Activated CD8-positive, alpha-beta T cell treated with anti-CD3 and anti-CD28 coated beads, Interleukin-2, amount 10 ng/mL, durations not matched to agents 7 days and 5 days (primary cell): ENCODE data around the gene C19orf67. TPM values are rescaled to one million over a fixed set of nuclear protein-coding genes. Genes with fewer than 3 reads are reported as not detected.

Experiments
- ATAC-seq: fragments of 150-1000 bp; cut with Tn5 transposase; one replicate; pipeline ENCODE4 v1.10.0; 2021; ENCODE audit warnings: moderate library complexity
- CTCF ChIA-PET: fragments of 350-600 bp; sonication (Branson Sonifier 250); formaldehyde crosslinking; loops from one replicate; lab custom pipeline; 2021; ENCODE audit warnings: antibody characterized with exemption; lab: Charles Lee
- POLR2A ChIA-PET: fragments of 350-600 bp; sonication (Branson Sonifier 250); formaldehyde crosslinking; loops from one replicate; lab custom pipeline; 2021; ENCODE audit warnings: antibody characterized with exemption; lab: Charles Lee
- DNase-seq: peaks from one replicate; pipeline ENCODE4 v3.0.0-alpha.2; 2020
- H3K27ac Mint-ChIP-seq: one replicate; pipeline ENCODE4 v1.8.0; 2021; ENCODE audit warnings: mild to moderate bottlenecking, mixed read lengths
- H3K27me3 Mint-ChIP-seq: one replicate; pipeline ENCODE4 v1.8.0; 2021; ENCODE audit warnings: low read depth, mixed read lengths
- H3K36me3 Mint-ChIP-seq: one replicate; pipeline ENCODE4 v1.8.0; 2021; ENCODE audit warnings: low read depth, mixed read lengths
- H3K4me1 Mint-ChIP-seq: one replicate; pipeline ENCODE4 v1.8.0; 2021; ENCODE audit warnings: low read depth, mixed read lengths
- H3K4me3 Mint-ChIP-seq: one replicate; pipeline ENCODE4 v1.8.0; 2021; ENCODE audit warnings: mild to moderate bottlenecking, mixed read lengths
- H3K9me3 Mint-ChIP-seq: one replicate; pipeline ENCODE4 v1.8.0; 2022; ENCODE audit warnings: mixed read lengths; ENCODE audit not compliant: insufficient read depth
- total RNA-seq, 2 experiments: library from RNA; stranded (reverse); gene quantifications; one replicate each; pipeline ENCODE4 v1.2.3, GENCODE V29; 2021

C19orf67 gene
- total RNA-seq: not detected

GRCh38 chr19:14085309-14085995 is at the start of gene C19orf67:
TSS of gene C19orf67 (minus strand) at chr19:14085783. CDS start at chr19:14085627, 156 bp downstream.
- ChIA-PET CTCF (interaction anchor here (0.7 to 2.0 kb wide), 2 partner anchors 51 to 223 kb away, joined by 3 to 4 read pairs; partner anchors contain the start of gene ASF1B), POLR2A (interaction anchor here (1.0 kb wide), 1 partner anchor 337 kb away, joined by 4 read pairs; a partner anchor contains a TSS)
- no peaks in the 10 kb centered on the region for H3K9me3 Mint-ChIP-seq
- H3K4me1 Mint-ChIP-seq: peaks cover 24% of the 10 kb centered on the region
- H3K4me3 Mint-ChIP-seq: no peak within 1 kb of the TSS
- ATAC-seq (no peak), DNase-seq (no peak)
- H3K27ac Mint-ChIP-seq: no peak within 1 kb of the TSS
- H3K36me3 Mint-ChIP-seq: peaks cover 22% of the 10 kb centered on the region
- no peaks in the 10 kb centered on the region for H3K27me3 Mint-ChIP-seq

- H3K4me1 Mint-ChIP-seq: peaks cover 44% of the 10 kb centered on the region
- no peak for DNase-seq
- ChIA-PET CTCF (interaction anchor here (1.0 to 4.9 kb wide), 11 partner anchors 14 to 344 kb away, joined by 3 to 76 read pairs (median 29); partner anchors contain the start of genes MISP3 and PRKACA), POLR2A (interaction anchor here (0.9 to 2.3 kb wide), 8 partner anchors 12 to 306 kb away, joined by 3 to 8 read pairs (median 4); a partner anchor contains a TSS)
- no peaks in the 10 kb centered on the region for H3K9me3 Mint-ChIP-seq
- peak overlapping the region; percentile 94 for H3K27ac Mint-ChIP-seq
- H3K4me3 Mint-ChIP-seq: peak overlapping the region; percentile 85
- H3K27me3 Mint-ChIP-seq: no peaks in the 10 kb centered on the region
- no peak for ATAC-seq
- H3K36me3 Mint-ChIP-seq: peaks cover 39% of the 10 kb centered on the region
These were observed 49.8 kb upstream of the C19orf67 start for GRCh38 chr19:14135355-14135754.

GRCh38 chr19:14127929-14128509 is 42.4 kb upstream of the C19orf67 start:
- no peaks in the 10 kb centered on the region for H3K27me3 Mint-ChIP-seq
- H3K27ac Mint-ChIP-seq: no peak overlapping the region
- no peaks in the 10 kb centered on the region for H3K9me3 Mint-ChIP-seq
- ChIA-PET CTCF (interaction anchor here (2.0 kb wide), 1 partner anchor 9 kb away, joined by 7 read pairs; the partner anchor contains the start of gene ASF1B), POLR2A (interaction anchor here (0.7 kb wide), 1 partner anchor 9 kb away, joined by 3 read pairs; no protein-coding TSS in a partner anchor)
- H3K4me1 Mint-ChIP-seq: peaks cover 19% of the 10 kb centered on the region
- no peak overlapping the region for H3K4me3 Mint-ChIP-seq
- DNase-seq: no peak
- ATAC-seq: no peak
- H3K36me3 Mint-ChIP-seq: peaks cover 53% of the 10 kb centered on the region

- Mint-ChIP-seq H3K27ac (no peak overlapping the region), H3K36me3 (peaks cover 53% of the 10 kb centered on the region), H3K9me3 (no peaks in the 10 kb centered on the region), H3K27me3 (no peaks in the 10 kb centered on the region), H3K4me3 (no peak overlapping the region), H3K4me1 (peaks cover 13% of the 10 kb centered on the region)
- DNase-seq: no peak
- ATAC-seq: no peak
- POLR2A ChIA-PET: no interaction called here
- CTCF ChIA-PET: interaction anchor here (1.4 to 2.0 kb wide), 2 partner anchors 10 kb away, joined by 3 to 7 read pairs; partner anchors contain the start of genes ASF1B and PRKACA
These were observed 41.6 kb upstream of the C19orf67 start for GRCh38 chr19:14127176-14127575.

GRCh38 chr19:14122924-14123323 is 37.3 kb upstream of the C19orf67 start:
- Mint-ChIP-seq H3K4me1 (peaks cover 18% of the 10 kb centered on the region), H3K36me3 (peaks cover 58% of the 10 kb centered on the region), H3K27me3 (no peaks in the 10 kb centered on the region), H3K27ac (no peak overlapping the region), H3K9me3 (no peaks in the 10 kb centered on the region), H3K4me3 (no peak overlapping the region)
- ChIA-PET CTCF (interaction anchor here (2.3 to 4.4 kb wide), 2 partner anchors 8 to 14 kb away, joined by 12 to 25 read pairs; partner anchors contain the start of gene ASF1B), POLR2A (interaction anchor here (0.6 kb wide), 1 partner anchor 13 kb away, joined by 3 read pairs; no protein-coding TSS in a partner anchor)
- ATAC-seq (no peak), DNase-seq (no peak)

GRCh38 chr19:14120497-14120780 is 34.9 kb upstream of the C19orf67 start:
- no peaks in the 10 kb centered on the region for H3K9me3 Mint-ChIP-seq
- H3K36me3 Mint-ChIP-seq: peaks cover 41% of the 10 kb centered on the region
- peaks cover 28% of the 10 kb centered on the region for H3K4me1 Mint-ChIP-seq
- H3K4me3 Mint-ChIP-seq: no peak overlapping the region
- no peak for ATAC-seq
- CTCF ChIA-PET: interaction anchor here (1.1 kb wide), 1 partner anchor 16 kb away, joined by 5 read pairs; the partner anchor contains the start of gene ASF1B
- no peak for DNase-seq
- H3K27me3 Mint-ChIP-seq: no peaks in the 10 kb centered on the region
- POLR2A ChIA-PET: interaction anchor here (0.6 kb wide), 1 partner anchor 1148 kb away, joined by 4 read pairs; no protein-coding TSS in a partner anchor
- no peak overlapping the region for H3K27ac Mint-ChIP-seq

- Mint-ChIP-seq H3K9me3 (no peaks in the 10 kb centered on the region), H3K4me1 (peaks cover 34% of the 10 kb centered on the region), H3K27me3 (no peaks in the 10 kb centered on the region), H3K27ac (no peak overlapping the region), H3K36me3 (peaks cover 35% of the 10 kb centered on the region), H3K4me3 (no peak overlapping the region)
- ChIA-PET CTCF (interaction anchor here (6.2 kb wide), 1 partner anchor 17 kb away, joined by 45 read pairs; the partner anchor contains the start of gene ASF1B), POLR2A (no interaction called here)
- DNase-seq (no peak), ATAC-seq (no peak)
These were observed 34.3 kb upstream of the C19orf67 start for GRCh38 chr19:14119644-14120496.

- ATAC-seq (no peak), DNase-seq (no peak)
- Mint-ChIP-seq H3K27ac (peak overlapping the region; percentile 72), H3K9me3 (no peaks in the 10 kb centered on the region), H3K36me3 (peaks cover 28% of the 10 kb centered on the region), H3K27me3 (no peaks in the 10 kb centered on the region), H3K4me3 (peak overlapping the region; percentile 78), H3K4me1 (peaks cover 38% of the 10 kb centered on the region)
- ChIA-PET CTCF (interaction anchor here (6.2 kb wide), 1 partner anchor 17 kb away, joined by 45 read pairs; the partner anchor contains the start of gene ASF1B), POLR2A (interaction anchor here (0.7 to 1.5 kb wide), 2 partner anchors 11 to 16 kb away, joined by 3 to 4 read pairs; no protein-coding TSS in a partner anchor)
These were observed 33.6 kb upstream of the C19orf67 start for GRCh38 chr19:14119146-14119545.

GRCh38 chr19:14118165-14119051 is 32.8 kb upstream of the C19orf67 start:
- Mint-ChIP-seq H3K27ac (peak overlapping the region; percentile 72), H3K36me3 (peaks cover 28% of the 10 kb centered on the region), H3K4me3 (peak overlapping the region; percentile 78), H3K4me1 (peaks cover 45% of the 10 kb centered on the region), H3K27me3 (no peaks in the 10 kb centered on the region), H3K9me3 (no peaks in the 10 kb centered on the region)
- DNase-seq (peak; percentile 35), ATAC-seq (no peak)
- POLR2A ChIA-PET: interaction anchor here (0.7 to 1.5 kb wide), 3 partner anchors 12 to 18 kb away, joined by 3 to 5 read pairs (median 4); partner anchors contain the start of gene ASF1B
- CTCF ChIA-PET: interaction anchor here (0.8 to 6.2 kb wide), 5 partner anchors 13 to 65 kb away, joined by 3 to 45 read pairs (median 3); partner anchors contain the start of gene ASF1B

GRCh38 chr19:14117668-14118164 is 32.1 kb upstream of the C19orf67 start, which contains the start of gene PRKACA:
TSS of gene PRKACA (minus strand) at chr19:14117762. CDS start at chr19:14117547, 215 bp downstream.
- peak within 1 kb of the TSS; percentile 76 for H3K27ac Mint-ChIP-seq
- ATAC-seq (peak; percentile 98), DNase-seq (peak; percentile 99)
- no peaks in the 10 kb centered on the region for H3K9me3 Mint-ChIP-seq
- ChIA-PET CTCF (interaction anchor here (0.7 to 6.2 kb wide), 7 partner anchors 9 to 66 kb away, joined by 3 to 45 read pairs (median 3); partner anchors contain the start of gene ASF1B), POLR2A (interaction anchor here (0.7 to 1.5 kb wide), 3 partner anchors 13 to 965 kb away, joined by 3 to 5 read pairs (median 4); partner anchors contain the start of gene ASF1B)
- H3K4me3 Mint-ChIP-seq: peak within 1 kb of the TSS; percentile 89
- peaks cover 52% of the 10 kb centered on the region for H3K4me1 Mint-ChIP-seq
- peaks cover 24% of the 10 kb centered on the region for H3K36me3 Mint-ChIP-seq
- H3K27me3 Mint-ChIP-seq: no peaks in the 10 kb centered on the region
